ENCODE results near the gene DTX2.
"Not testable (repeated sequence)": the region's sequence is repeated elsewhere in the genome, so short reads cannot be mapped to it uniquely, and the experiment has no call there.

DTX2 gene

DNA sequence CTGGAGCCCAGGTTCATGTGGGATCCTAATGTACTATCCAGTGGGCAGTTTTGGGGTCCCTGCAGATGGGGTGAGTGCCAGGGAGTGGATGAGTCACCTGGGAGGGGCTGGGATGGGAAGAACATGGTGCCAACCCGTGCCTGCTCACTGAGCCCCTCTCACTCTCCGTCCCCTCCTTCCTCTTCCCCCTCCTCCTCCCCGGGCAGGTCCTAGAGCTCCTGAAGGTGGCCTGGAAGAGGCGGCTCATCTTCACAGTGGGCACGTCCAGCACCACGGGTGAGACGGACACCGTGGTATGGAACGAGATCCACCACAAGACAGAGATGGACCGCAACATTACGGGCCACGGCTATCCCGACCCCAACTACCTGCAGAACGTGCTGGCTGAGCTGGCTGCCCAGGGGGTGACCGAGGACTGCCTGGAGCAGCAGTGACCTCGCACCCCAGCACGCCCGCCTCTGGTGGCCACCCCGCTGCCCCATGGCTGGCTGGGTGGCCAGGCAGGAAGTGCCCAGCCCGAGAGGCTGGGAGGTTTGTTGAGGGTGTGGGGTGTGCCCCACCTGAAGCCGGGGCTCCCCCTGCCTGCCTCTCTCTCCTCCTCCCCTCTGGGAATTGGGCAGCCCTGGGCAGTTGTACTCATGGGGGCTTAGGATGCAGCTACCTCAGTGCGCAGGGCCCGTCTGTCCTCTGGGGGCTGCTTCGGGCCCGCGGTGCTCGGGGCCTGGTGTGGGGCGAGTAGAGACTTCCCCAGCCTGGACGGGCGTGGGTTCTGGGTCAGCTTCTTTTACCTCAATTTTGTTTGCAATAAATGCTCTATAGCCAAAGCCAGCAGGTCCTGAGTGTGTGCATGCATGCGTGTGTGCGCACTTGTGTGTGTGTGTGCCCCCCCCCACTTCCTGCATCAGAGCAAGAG, 43.9 kb downstream of the DTX2 start:
- H3K27me3 ChIP-seq (ENCODE audit: insufficient read depth, poor library complexity, severe bottlenecking) = no peaks in the 10 kb centered on the region
- no peak overlapping the region for H3K27ac ChIP-seq (ENCODE audit: poor library complexity, severe bottlenecking)
- no peaks in the 10 kb centered on the region for H3K9me3 ChIP-seq (ENCODE audit: severe bottlenecking)
- ATAC-seq (ENCODE audit: low read depth) (no peak), DNase-seq (ENCODE audit: low spot score) (no peak)
- H3K36me3 ChIP-seq (ENCODE audit: low read depth) = no peaks in the 10 kb centered on the region; the same call in 1 of the 2 replicates
- H3K4me1 ChIP-seq (ENCODE audit: insufficient read depth, poor library complexity, severe bottlenecking) = no peaks in the 10 kb centered on the region
- TF ChIP-seq, protein P1, sequence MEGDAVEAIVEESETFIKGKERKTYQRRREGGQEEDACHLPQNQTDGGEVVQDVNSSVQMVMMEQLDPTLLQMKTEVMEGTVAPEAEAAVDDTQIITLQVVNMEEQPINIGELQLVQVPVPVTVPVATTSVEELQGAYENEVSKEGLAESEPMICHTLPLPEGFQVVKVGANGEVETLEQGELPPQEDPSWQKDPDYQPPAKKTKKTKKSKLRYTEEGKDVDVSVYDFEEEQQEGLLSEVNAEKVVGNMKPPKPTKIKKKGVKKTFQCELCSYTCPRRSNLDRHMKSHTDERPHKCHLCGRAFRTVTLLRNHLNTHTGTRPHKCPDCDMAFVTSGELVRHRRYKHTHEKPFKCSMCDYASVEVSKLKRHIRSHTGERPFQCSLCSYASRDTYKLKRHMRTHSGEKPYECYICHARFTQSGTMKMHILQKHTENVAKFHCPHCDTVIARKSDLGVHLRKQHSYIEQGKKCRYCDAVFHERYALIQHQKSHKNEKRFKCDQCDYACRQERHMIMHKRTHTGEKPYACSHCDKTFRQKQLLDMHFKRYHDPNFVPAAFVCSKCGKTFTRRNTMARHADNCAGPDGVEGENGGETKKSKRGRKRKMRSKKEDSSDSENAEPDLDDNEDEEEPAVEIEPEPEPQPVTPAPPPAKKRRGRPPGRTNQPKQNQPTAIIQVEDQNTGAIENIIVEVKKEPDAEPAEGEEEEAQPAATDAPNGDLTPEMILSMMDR (IDR thresholded peaks at IDR 0.05; ENCODE audit: poor library complexity, severe bottlenecking) = no peak
- H3K4me3 ChIP-seq (ENCODE audit: severe bottlenecking) = no peak overlapping the region

DNA sequence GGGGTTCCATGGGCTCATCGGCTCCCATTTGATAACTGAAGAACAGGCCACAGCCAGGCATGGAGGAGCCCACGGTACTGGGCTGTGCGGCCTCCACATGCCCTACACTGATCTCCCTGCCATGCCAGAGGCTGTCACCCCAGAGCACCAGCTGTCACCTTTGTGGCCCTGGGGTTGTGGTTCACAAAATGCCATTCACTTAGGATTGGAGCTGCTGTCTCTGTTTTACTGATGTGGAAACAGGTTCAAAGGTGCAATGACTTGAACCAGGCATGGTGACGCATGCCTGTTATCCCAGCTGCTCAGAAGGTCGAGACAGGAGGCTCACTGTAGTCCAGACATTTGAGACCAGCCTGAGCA, 44.6 kb downstream of the DTX2 start:
- H3K36me3 ChIP-seq (ENCODE audit: low read depth) = no peaks in the 10 kb centered on the region; the same call in 1 of the 2 replicates
- H3K27ac ChIP-seq (ENCODE audit: poor library complexity, severe bottlenecking) = no peak overlapping the region
- DNase-seq (ENCODE audit: low spot score) (no peak), ATAC-seq (ENCODE audit: low read depth) (no peak)
- no peaks in the 10 kb centered on the region for H3K9me3 ChIP-seq (ENCODE audit: severe bottlenecking)
- H3K4me1 ChIP-seq (ENCODE audit: insufficient read depth, poor library complexity, severe bottlenecking) = no peaks in the 10 kb centered on the region
- TF ChIP-seq, protein P1 (IDR thresholded peaks at IDR 0.05; ENCODE audit: poor library complexity, severe bottlenecking) = no peak
- H3K27me3 ChIP-seq (ENCODE audit: insufficient read depth, poor library complexity, severe bottlenecking) = no peaks in the 10 kb centered on the region
- no peak overlapping the region for H3K4me3 ChIP-seq (ENCODE audit: severe bottlenecking)

DNA sequence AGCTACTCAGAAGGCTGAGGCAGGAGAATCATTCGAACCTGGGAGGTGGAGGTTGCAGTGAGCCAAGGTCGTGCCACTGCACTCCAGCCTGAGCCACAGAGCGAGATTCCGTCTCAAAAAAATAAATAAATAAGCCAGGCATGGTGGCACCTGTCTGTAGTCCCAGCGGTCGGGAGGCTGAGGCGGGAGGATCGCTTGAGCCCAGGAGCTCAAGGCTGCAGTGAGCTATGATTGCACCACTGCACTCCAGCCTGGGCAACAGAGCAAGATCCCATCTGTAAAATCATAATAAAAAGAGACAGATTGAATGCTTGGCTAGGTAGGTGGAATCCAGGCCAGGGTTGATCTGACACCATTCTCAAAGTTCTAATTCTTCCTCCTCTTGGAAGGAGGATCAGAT, 45.1 kb downstream of the DTX2 start:
- not testable (repeated sequence) for H3K9me3 ChIP-seq (ENCODE audit: severe bottlenecking); H3K4me1 ChIP-seq (ENCODE audit: insufficient read depth, poor library complexity, severe bottlenecking); H3K27ac ChIP-seq (ENCODE audit: poor library complexity, severe bottlenecking); H3K36me3 ChIP-seq (ENCODE audit: low read depth); H3K4me3 ChIP-seq (ENCODE audit: severe bottlenecking); DNase-seq (ENCODE audit: low spot score); H3K27me3 ChIP-seq (ENCODE audit: insufficient read depth, poor library complexity, severe bottlenecking); ATAC-seq (ENCODE audit: low read depth)

DNA sequence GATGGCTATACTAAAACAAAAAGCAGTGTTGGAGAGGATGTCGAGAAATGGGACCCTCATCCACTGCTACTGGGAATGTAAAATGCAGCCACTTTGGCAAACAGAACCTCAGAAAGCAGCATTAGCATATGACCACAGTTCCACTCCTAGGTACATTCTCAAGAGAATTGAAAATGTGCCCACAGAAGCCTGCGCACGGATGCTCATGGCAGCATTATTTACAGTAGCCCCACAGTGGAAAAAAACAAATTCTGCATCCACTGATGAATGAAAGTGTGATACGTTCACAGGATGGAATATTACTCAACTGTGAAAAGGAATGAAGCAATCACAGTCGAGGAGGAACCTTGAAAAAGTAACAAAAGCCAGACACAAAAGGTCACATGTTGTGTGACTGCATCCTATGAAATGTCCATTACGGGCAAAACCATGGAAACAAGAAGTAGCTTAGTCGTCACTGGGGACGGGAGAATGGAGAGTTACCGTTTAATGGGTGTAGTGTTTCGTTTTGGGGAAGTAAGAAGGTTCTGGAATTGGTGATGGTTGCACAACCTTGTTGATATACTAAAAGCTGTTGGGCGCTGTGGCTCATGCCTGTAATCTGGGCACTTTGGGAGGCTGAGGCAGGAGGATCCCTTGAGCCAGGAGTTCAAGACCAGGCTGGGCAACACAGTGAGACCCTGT, 46.4 kb downstream of the DTX2 start:
- no peaks in the 10 kb centered on the region for H3K27me3 ChIP-seq (ENCODE audit: insufficient read depth, poor library complexity, severe bottlenecking)
- no peak overlapping the region for H3K27ac ChIP-seq (ENCODE audit: poor library complexity, severe bottlenecking)
- H3K4me1 ChIP-seq (ENCODE audit: insufficient read depth, poor library complexity, severe bottlenecking) = peaks cover 2% of the 10 kb centered on the region
- no peak overlapping the region for H3K4me3 ChIP-seq (ENCODE audit: severe bottlenecking)
- no peaks in the 10 kb centered on the region for H3K9me3 ChIP-seq (ENCODE audit: severe bottlenecking)
- ATAC-seq (ENCODE audit: low read depth) (no peak), DNase-seq (ENCODE audit: low spot score) (no peak)
- H3K36me3 ChIP-seq (ENCODE audit: low read depth) = no peaks in the 10 kb centered on the region; the same call in 1 of the 2 replicates
- TF ChIP-seq, protein P1 (IDR thresholded peaks at IDR 0.05; ENCODE audit: poor library complexity, severe bottlenecking) = no peak

DNA sequence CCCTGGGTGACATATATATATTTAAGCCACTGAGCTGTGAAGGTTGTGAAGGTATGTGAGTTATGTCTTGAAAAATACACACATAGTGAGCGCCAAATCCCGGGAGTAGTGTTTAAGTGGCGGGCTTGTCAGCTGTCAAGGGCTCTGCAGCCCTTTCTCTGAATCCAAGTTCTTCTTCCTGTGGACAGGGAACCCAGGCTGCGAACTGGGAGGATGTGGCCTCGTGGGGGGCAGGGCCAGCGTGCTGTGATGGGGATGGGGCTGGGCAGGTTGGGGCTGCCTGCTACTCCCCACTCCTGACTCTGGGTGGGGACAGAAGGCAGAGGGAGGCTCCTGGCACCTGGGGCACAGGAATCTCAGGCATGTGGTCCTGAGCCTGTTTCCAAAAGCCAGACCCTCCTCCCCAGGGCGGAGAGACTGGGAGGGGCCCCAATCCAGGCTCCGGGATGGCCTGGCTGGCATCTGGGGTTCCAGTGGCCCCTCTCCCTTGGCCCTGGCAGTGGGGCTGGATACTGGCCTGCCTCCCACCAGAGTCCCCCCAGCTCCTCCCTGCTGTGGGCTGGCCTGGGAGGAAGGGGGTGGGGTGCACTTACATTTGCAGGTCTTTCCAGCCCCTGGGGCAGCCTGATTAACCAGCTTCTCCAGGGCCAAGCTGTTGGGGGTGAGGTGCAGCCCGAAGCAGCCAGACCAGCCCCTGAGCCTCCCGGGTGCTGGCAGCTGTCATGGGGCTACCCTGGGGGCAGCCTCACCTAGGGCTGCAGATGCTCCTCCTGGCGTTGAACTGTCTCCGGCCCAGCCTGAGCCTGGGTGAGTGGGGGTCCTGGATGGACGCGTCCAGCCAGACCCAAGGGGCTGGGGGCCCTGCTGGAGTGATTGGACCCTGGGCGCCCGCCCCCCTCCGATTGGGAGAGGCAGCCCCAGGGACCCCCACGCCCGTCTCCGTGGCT, 48.7 kb downstream of the DTX2 start, which contains the start of gene UPK3B:
Gene UPK3B, plus strand, starts transcription at position 622 of the 947 bp plus-strand sequence. Its CDS starts 101 bp downstream, at position 723.
- DNase-seq (ENCODE audit: low spot score) (no peak), ATAC-seq (ENCODE audit: low read depth) (peak; percentile 52)
- H3K27me3 ChIP-seq (ENCODE audit: insufficient read depth, poor library complexity, severe bottlenecking) = no peaks in the 10 kb centered on the region
- peaks cover 6% of the 10 kb centered on the region for H3K4me1 ChIP-seq (ENCODE audit: insufficient read depth, poor library complexity, severe bottlenecking)
- peak within 1 kb of the TSS; percentile 38 for H3K27ac ChIP-seq (ENCODE audit: poor library complexity, severe bottlenecking)
- no peaks in the 10 kb centered on the region; the same call in 1 of the 2 replicates for H3K36me3 ChIP-seq (ENCODE audit: low read depth)
- TF ChIP-seq, protein P1 (IDR thresholded peaks at IDR 0.05; ENCODE audit: poor library complexity, severe bottlenecking) = peak; percentile 36
- no peak within 1 kb of the TSS for H3K4me3 ChIP-seq (ENCODE audit: severe bottlenecking)
- H3K9me3 ChIP-seq (ENCODE audit: severe bottlenecking) = no peaks in the 10 kb centered on the region

DNA sequence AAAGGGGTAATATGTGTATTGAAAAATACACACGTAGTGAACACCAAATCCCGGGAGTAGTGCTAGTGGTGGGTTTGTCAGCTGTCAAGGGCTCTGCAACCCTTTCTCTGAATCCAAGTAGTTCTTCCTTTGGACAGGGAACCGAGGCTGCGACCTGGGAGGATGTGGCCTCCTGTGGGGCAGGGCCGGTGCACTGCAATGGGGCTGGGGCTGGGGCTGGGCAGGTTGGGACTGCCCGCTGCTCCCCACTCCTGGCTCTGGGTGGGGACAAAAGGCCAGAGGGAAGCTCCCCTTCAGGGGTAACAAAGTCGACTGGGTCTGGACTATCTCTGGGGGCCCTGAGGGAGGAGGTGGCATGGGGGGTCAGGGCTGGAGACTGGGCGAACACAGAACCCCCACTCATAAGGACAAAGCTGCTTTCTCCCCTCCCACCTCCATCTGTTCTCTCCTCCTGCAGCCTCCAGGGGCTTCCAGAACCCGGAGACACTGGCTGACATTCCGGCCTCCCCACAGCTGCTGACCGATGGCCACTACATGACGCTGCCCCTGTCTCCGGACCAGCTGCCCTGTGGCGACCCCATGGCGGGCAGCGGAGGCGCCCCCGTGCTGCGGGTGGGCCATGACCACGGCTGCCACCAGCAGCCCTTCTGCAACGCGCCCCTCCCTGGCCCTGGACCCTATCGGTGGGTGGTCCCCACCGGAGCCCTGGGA, 49.8 kb downstream of the DTX2 start:
- H3K4me1 ChIP-seq (ENCODE audit: insufficient read depth, poor library complexity, severe bottlenecking); H3K9me3 ChIP-seq (ENCODE audit: severe bottlenecking); ATAC-seq (ENCODE audit: low read depth); H3K36me3 ChIP-seq (ENCODE audit: low read depth); H3K27me3 ChIP-seq (ENCODE audit: insufficient read depth, poor library complexity, severe bottlenecking); DNase-seq (ENCODE audit: low spot score); H3K27ac ChIP-seq (ENCODE audit: poor library complexity, severe bottlenecking); H3K4me3 ChIP-seq (ENCODE audit: severe bottlenecking): not testable (repeated sequence)

All from RWPE2 (cell line).